Activated CD4-positive, alpha-beta T cell treated with anti-CD3 and anti-CD28 coated beads, Interleukin-2, amount 10 ng/mL, durations not matched to agents 7 days and 5 days (primary cell): ENCODE measurements around the gene SENP1. TPM values are rescaled to one million over a fixed set of nuclear protein-coding genes. Genes with fewer than 3 reads are reported as not detected.

Experiments
- CTCF ChIA-PET: fragments of 350-600 bp; sonication (Branson Sonifier 250); formaldehyde crosslinking; loops from one replicate; lab custom pipeline; 2021; ENCODE audit warnings: antibody characterized with exemption; lab: Charles Lee
- POLR2A ChIA-PET: fragments of 350-600 bp; sonication (Branson Sonifier 250); formaldehyde crosslinking; loops from one replicate; lab custom pipeline; 2021; ENCODE audit warnings: antibody characterized with exemption; lab: Charles Lee
- DNase-seq: peaks from one replicate; pipeline ENCODE4 v3.0.0-alpha.2; 2020
- H3K27ac Mint-ChIP-seq: one replicate; pipeline ENCODE4 v1.8.0; 2021; ENCODE audit warnings: mild to moderate bottlenecking, moderate library complexity, mixed read lengths
- H3K27me3 Mint-ChIP-seq: one replicate; pipeline ENCODE4 v1.8.0; 2021; ENCODE audit warnings: mixed read lengths
- H3K36me3 Mint-ChIP-seq: one replicate; pipeline ENCODE4 v1.8.0; 2021; ENCODE audit warnings: low read depth, mixed read lengths
- H3K4me1 Mint-ChIP-seq: one replicate; pipeline ENCODE4 v1.8.0; 2021; ENCODE audit warnings: mixed read lengths
- H3K4me3 Mint-ChIP-seq: one replicate; pipeline ENCODE4 v1.8.0; 2021; ENCODE audit warnings: mild to moderate bottlenecking, moderate library complexity, mixed read lengths
- H3K9me3 Mint-ChIP-seq: one replicate; pipeline ENCODE4 v1.8.0; 2021; ENCODE audit warnings: mixed read lengths
- total RNA-seq, 2 experiments: library from RNA; stranded (reverse); gene quantifications; one replicate each; pipeline ENCODE4 v1.2.3, GENCODE V29; 2021

Gene SENP1
- total RNA-seq, 2 experiments from 2014 or later = 37.2 to 48.0 TPM

DNA sequence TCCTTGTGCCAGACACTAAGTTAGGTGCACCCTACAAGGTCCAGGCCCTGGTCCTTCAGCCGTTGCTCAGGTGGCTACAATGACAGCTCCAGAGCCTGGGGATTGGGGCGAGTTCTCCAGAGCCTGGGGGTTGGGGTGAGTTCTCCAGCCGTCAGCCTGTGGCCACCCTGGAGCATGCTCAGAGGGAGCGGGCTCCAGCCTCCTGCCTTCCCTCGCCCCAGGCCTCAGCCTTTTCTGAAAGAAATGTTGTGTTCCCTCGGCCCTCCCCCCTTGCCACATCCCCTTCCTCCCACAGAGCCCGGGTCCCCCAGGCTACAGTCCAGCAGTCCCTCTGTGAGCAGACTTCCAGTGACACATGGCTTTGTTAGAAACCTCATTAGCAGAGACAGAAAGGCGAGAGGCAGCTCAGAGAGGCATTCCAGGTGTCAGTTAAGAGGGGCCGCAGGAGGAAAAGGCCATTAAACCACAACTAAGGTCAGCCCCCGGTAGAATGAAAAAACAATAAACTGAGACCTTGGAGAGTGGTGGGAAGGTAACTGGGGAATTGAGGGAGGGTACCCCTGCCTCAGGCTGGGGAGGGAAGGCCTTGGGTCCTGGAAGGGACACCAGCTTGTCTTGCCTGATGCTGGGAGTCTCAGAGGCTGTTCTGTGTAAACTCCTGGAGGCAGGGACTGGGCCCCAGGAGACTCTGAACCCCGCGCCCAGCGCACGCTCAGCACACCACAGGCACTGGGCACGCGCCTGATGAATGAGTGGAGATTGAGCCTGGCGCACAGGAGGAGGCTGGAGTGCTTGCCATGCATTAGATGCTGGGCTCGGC lies 78.5 kb downstream of the SENP1 start:
- CTCF ChIA-PET = interaction anchor here (0.9 to 1.3 kb wide), 2 partner anchors 17 to 26 kb away, joined by 3 to 4 read pairs; no protein-coding TSS in a partner anchor
- POLR2A ChIA-PET = interaction anchor here (0.6 kb wide), 1 partner anchor 294 kb away, joined by 3 read pairs; no protein-coding TSS in a partner anchor
- no peaks in the 10 kb centered on the region for H3K4me1 Mint-ChIP-seq

DNA sequence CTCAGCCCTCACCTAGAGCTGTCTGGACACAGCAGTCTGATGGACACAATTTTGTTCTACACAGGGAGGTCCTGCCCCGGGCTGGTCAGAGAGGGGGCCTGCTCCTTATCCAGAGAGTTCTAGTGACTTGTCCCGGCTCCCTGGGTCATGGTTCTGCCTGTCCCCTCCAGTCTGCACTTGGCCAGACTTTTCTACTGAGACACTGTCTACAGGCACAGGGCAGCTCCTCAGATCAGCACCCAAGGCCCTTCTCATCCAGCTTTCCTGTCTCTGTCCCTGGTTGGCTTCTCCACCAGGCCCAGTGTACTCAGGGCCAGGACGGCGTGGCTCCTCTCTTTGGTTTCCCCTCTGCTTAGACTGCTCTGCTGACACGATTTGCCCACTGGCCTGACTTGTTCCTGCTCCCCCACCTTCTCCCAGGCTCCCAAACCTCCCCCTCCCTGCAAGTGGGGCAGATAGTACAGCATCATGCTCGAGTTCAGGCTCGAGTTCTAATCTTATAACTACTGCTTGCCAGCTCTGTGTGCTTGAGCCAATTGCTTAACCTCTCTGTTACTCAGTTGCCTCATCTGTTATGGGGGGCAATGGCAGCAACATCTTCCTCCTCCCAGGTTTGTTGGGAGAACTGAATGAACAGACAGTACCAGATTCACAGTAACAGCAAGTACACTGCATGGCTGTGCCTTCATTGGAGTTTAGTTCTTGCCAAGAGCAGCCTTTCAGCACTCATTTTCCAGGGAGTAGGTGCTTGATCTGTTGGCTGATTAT lies 79.6 kb downstream of the SENP1 start:
- no peaks in the 10 kb centered on the region for H3K36me3 Mint-ChIP-seq
- H3K27ac Mint-ChIP-seq = no peak overlapping the region
- POLR2A ChIA-PET = no interaction called here
- H3K4me1 Mint-ChIP-seq = no peaks in the 10 kb centered on the region
- CTCF ChIA-PET = interaction anchor here (0.9 to 1.3 kb wide), 2 partner anchors 18 to 27 kb away, joined by 3 to 4 read pairs; no protein-coding TSS in a partner anchor
- H3K27me3 Mint-ChIP-seq = peaks cover 15% of the 10 kb centered on the region
- no peak for DNase-seq
- H3K9me3 Mint-ChIP-seq = no peaks in the 10 kb centered on the region
- no peak overlapping the region for H3K4me3 Mint-ChIP-seq

More for the DNA sequence above, 78.5 kb downstream of the SENP1 start:
- Mint-ChIP-seq H3K27me3 (peaks cover 8% of the 10 kb centered on the region), H3K36me3 (no peaks in the 10 kb centered on the region), H3K4me3 (no peak overlapping the region), H3K27ac (no peak overlapping the region), H3K9me3 (no peaks in the 10 kb centered on the region)
- DNase-seq = no peak

DNA sequence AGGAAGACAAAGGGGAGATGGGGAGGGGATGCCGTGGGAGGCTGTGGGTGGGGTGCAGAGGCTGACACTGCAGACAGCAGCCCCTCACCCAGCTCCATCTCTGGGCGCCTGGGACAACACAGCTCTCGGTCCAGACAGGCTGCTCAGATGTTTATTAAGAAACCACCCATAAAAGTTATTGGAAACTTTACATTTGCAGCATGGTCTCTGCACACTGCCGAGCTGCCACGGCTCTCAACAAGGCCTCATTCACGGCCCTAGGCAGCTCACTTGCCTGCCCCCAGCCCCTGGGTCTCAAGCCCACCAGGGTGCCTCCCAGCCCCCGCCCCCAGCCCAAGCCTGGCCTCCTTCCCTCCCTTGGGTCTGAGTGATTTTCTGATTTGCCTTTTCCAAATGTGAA lies 80.6 kb downstream of the SENP1 start:
- no peaks in the 10 kb centered on the region for H3K9me3 Mint-ChIP-seq
- H3K4me3 Mint-ChIP-seq = no peak overlapping the region
- no peak overlapping the region for H3K27ac Mint-ChIP-seq
- ChIA-PET CTCF (interaction anchor here (0.6 to 0.9 kb wide), 2 partner anchors 20 to 724 kb away, joined by 3 to 4 read pairs; no protein-coding TSS in a partner anchor), POLR2A (no interaction called here)
- H3K27me3 Mint-ChIP-seq = peaks cover 15% of the 10 kb centered on the region
- DNase-seq = no peak
- H3K36me3 Mint-ChIP-seq = no peaks in the 10 kb centered on the region
- no peaks in the 10 kb centered on the region for H3K4me1 Mint-ChIP-seq

DNA sequence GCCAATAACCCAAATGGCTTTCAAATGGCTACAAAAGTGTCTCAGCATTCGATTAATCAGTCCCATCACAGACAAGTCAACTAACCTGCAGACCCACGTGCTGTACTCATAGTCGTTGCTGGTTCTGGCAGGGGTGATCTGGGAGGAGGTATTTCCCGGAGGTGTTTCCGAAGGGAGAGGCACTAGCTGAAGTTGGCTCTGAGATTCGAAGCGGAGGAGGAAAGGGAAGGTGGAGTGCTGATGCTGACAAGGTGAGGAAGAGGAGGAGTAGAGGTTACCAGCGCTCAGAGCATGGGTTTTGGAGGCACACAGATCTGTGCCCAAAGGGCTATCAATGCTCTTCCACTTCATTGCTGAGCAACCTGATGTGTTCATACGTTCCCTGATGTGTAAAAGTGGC lies 81.1 kb downstream of the SENP1 start:
- ChIA-PET CTCF (interaction anchor here (0.6 to 0.9 kb wide), 2 partner anchors 19 to 725 kb away, joined by 3 to 4 read pairs; no protein-coding TSS in a partner anchor), POLR2A (no interaction called here)
- no peak for DNase-seq
- no peaks in the 10 kb centered on the region for H3K9me3 Mint-ChIP-seq
- H3K4me1 Mint-ChIP-seq = no peaks in the 10 kb centered on the region
- no peak overlapping the region for H3K27ac Mint-ChIP-seq
- no peak overlapping the region for H3K4me3 Mint-ChIP-seq
- H3K27me3 Mint-ChIP-seq = peaks cover 18% of the 10 kb centered on the region
- H3K36me3 Mint-ChIP-seq = no peaks in the 10 kb centered on the region

DNA sequence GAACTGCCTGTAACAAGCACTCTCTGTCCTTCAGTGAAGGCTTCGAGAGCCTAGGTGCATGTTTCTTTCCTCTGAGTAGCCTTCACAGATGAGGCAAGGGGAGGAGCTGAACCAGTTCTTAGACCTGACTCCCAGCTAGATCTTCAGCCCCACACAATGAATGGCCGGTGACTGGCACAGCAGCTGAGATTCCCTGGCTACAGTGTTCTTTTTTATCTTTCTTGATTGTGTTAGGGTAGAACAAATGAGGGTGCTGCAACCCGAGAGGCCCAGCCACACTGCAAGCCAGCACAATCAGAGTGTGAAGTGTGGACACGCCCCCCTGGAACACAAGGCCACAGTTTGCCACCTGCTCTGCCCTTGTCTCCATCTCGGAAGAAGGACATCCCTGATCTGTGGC lies 82.5 kb downstream of the SENP1 start:
- no peak for DNase-seq
- Mint-ChIP-seq H3K4me3 (no peak overlapping the region), H3K9me3 (no peaks in the 10 kb centered on the region), H3K27ac (no peak overlapping the region), H3K36me3 (no peaks in the 10 kb centered on the region), H3K4me1 (no peaks in the 10 kb centered on the region), H3K27me3 (peaks cover 29% of the 10 kb centered on the region)
- ChIA-PET POLR2A (no interaction called here), CTCF (interaction anchor here (0.6 kb wide), 1 partner anchor 396 kb away, joined by 3 read pairs; no protein-coding TSS in a partner anchor)

DNA sequence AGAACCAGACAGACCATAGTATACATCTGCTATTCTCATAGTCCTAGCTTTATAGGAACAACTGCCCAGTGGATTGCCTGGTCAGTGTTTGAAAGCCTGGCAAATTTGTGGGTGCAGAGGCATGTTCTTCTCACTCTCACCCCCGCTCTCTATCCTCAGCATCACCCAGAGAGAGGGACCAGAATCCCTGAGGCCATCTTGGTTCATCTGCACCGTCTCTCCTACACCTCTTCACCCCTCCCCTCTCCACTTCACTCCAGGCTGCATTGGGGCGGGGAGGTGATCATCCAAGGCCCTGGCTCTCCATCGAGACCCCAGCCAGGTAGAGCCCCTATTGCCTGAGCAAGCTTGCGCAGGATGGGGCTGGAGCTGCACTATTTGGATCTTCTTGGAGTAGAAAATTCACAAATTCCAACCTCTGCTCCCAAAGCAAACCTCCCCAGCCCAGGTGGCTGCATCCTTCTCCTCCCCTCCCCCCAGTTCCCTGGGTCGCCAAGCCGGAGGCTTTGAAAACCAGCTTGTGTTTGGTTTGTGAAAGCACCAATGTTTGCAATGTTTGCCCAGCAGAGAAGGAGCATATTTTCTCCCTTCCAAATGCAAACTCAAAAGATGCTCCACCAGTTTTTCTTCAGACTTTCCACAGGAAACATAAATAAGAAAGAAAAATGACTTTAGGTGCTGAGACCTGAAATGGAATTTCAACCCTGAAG lies 83.0 kb downstream of the SENP1 start:
- Mint-ChIP-seq H3K27ac (no peak overlapping the region), H3K4me3 (no peak overlapping the region), H3K36me3 (no peaks in the 10 kb centered on the region), H3K9me3 (no peaks in the 10 kb centered on the region), H3K4me1 (no peaks in the 10 kb centered on the region), H3K27me3 (peaks cover 35% of the 10 kb centered on the region)
- no peak for DNase-seq
- ChIA-PET CTCF (interaction anchor here (0.8 kb wide), 1 partner anchor 158 kb away, joined by 3 read pairs; no protein-coding TSS in a partner anchor), POLR2A (no interaction called here)

DNA sequence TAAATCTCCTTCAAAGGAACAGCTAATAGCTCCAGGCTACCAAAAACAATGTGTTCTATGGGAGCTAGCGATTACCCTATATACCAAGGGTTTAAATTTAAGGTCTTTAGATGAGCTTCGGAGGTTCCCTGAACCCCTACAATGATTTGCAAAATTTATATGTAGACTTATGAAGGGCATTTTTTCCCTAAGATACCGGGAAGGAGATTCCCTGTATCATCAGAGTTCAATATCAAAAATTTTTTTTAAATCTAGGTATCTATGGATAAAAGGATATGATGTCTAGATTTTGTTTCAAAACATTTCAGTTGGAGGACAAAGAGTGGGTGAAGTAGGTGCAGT lies 83.7 kb downstream of the SENP1 start:
- Mint-ChIP-seq H3K36me3 (no peaks in the 10 kb centered on the region), H3K27me3 (peaks cover 39% of the 10 kb centered on the region), H3K27ac (no peak overlapping the region), H3K9me3 (no peaks in the 10 kb centered on the region), H3K4me3 (no peak overlapping the region), H3K4me1 (no peaks in the 10 kb centered on the region)
- ChIA-PET CTCF (interaction anchor here (0.8 to 1.1 kb wide), 3 partner anchors 14 to 159 kb away, joined by 3 to 4 read pairs (median 3); no protein-coding TSS in a partner anchor), POLR2A (no interaction called here)
- DNase-seq = no peak

DNA sequence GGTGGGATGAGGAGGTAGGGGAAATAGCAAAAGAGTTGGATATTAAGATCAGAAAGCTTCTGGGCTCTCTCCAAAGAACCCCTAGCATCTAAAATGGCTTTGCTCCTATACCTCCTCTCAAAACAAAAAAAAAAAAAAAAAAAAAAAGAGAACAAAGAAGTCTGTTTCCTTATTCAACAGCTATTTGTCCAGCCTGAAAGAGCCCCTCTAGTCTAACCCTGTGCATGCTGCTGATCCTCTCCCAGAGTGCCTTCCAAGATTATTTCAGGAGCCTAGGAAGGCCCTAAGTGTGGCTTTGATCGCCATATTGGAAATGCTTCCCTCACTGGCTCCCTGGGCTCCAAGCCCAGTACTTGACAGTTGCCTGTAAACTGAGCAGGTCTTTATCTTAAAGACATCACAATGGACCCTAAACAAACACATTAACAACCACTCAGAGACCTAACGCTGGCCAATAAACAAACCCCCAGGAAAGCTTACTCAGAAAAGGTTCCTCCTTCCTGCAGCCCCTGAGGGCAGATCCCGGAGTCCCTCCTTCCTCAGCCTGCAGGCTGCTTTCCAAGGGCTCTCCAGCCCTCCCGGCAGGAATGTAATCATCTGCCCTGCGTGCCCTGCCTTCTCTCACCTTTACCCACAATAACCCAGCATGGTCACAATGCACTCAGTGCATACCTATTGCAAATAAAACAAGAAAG lies 84.2 kb downstream of the SENP1 start:
- Mint-ChIP-seq H3K27me3 (peaks cover 43% of the 10 kb centered on the region), H3K9me3 (no peaks in the 10 kb centered on the region)
- CTCF ChIA-PET = interaction anchor here (0.8 to 1.1 kb wide), 3 partner anchors 14 to 160 kb away, joined by 3 to 4 read pairs (median 3); no protein-coding TSS in a partner anchor

DNA sequence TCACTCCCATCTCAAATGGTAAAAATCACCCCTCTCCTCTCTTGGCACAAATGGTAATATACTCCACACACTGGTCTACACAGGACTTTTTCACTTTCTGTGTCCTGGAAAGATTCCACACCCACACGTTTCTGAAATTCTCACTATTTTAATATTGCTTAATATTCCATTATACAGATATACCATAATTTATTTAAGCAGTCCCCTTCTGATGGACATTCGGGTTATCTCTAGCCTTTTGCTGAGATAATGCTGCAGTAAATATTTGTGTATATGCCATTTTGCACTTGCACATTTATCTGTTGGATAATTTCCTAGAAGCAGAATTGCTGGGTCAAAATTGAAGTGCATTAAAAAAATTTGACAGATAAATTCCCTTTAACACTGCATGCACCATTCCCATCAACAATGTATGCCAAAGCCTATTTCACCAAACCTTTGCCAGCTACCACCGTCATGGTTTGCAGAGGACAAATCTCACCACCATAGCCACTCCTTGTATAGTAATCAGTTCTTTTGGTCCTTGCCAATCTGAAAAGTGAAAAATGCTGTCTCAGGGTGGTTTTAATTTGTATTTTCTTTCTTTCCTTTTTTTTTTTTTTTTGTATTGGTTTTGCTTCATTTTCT lies 86.1 kb downstream of the SENP1 start:
- no peak overlapping the region for H3K27ac Mint-ChIP-seq
- no peaks in the 10 kb centered on the region for H3K4me1 Mint-ChIP-seq
- no peaks in the 10 kb centered on the region for H3K9me3 Mint-ChIP-seq
- H3K4me3 Mint-ChIP-seq = no peak overlapping the region
- CTCF ChIA-PET = no interaction called here
- POLR2A ChIA-PET = no interaction called here
- H3K36me3 Mint-ChIP-seq = no peaks in the 10 kb centered on the region
- H3K27me3 Mint-ChIP-seq = peaks cover 47% of the 10 kb centered on the region
- DNase-seq = no peak

More for the DNA sequence above, 84.2 kb downstream of the SENP1 start:
- POLR2A ChIA-PET = no interaction called here
- Mint-ChIP-seq H3K27ac (no peak overlapping the region), H3K4me1 (no peaks in the 10 kb centered on the region), H3K36me3 (no peaks in the 10 kb centered on the region), H3K4me3 (no peak overlapping the region)
- no peak for DNase-seq

DNA sequence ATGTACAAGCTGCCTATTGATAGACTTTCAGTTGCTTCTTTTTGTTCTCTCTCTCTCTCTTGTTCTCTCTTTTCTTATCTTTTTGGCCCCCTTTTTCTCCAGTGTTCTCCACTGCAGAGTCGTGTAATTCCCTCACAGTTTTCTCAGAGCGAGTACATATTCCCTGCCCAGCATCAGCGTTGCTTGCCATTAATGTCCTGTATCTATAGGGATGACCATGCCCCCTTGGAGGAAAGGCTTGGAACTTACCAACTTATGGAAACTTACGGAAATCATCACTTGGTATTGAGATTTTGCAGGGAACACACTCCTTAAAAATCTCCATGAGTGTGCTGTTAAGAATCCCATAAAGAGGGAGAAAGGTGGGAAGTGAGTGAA lies 87.3 kb downstream of the SENP1 start:
- Mint-ChIP-seq H3K36me3 (no peaks in the 10 kb centered on the region), H3K9me3 (no peaks in the 10 kb centered on the region), H3K4me3 (no peak overlapping the region), H3K4me1 (no peaks in the 10 kb centered on the region), H3K27me3 (peaks cover 51% of the 10 kb centered on the region), H3K27ac (no peak overlapping the region)
- ChIA-PET CTCF (no interaction called here), POLR2A (no interaction called here)
- DNase-seq = no peak

DNA sequence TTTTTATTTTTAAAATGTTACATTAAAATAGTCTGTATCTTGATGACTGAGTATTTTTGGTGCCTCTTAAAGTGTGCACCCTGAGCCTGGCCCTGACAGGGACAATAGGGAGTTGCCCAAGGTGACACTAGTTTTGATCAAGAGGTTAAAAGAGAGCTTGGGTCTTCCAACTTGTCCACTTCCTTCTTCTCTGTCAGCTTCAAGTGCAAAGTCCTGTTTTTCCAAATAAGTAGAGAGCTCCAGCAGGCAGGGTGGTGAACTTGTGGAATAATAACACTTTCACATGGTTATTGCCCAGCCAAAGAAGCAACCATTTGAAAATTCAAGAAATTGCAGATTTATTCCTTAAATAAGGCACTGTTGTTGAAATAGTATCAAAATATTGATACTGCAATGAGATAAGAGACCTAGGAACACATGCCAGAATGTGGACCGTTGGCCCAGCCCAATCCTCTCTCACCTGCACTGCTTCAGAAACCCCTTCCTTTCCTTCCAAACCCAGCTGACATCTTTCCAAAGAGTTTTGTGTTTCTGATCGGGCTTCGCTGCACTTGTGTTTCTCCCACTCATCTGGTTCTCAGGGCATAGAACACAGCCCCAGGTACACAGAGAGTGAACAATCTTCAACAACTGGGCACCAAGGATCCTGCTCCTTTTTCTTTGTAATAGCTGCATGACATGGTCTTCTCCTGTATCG lies 87.8 kb downstream of the SENP1 start:
- Mint-ChIP-seq H3K4me1 (no peaks in the 10 kb centered on the region), H3K9me3 (no peaks in the 10 kb centered on the region), H3K27me3 (peaks cover 52% of the 10 kb centered on the region), H3K4me3 (no peak overlapping the region), H3K36me3 (no peaks in the 10 kb centered on the region), H3K27ac (no peak overlapping the region)
- no peak for DNase-seq
- CTCF ChIA-PET = interaction anchor here (0.9 kb wide), 1 partner anchor 72 kb away, joined by 3 read pairs; no protein-coding TSS in a partner anchor
- POLR2A ChIA-PET = interaction anchor here (0.6 kb wide), 1 partner anchor 181 kb away, joined by 3 read pairs; no protein-coding TSS in a partner anchor
